CD4-positive, alpha-beta T cell treated with Interleukin-21 for 1 hour (primary cell): ENCODE measurements around the gene STC2.
"Not testable (repeated sequence)": the region's sequence is repeated elsewhere in the genome, so short reads cannot be mapped to it uniquely, and the experiment has no call there.

Experiments used
- DNase-seq: peaks from one replicate; pipeline ENCODE4 v3.0.0-alpha.2; 2020

Gene STC2

DNA sequence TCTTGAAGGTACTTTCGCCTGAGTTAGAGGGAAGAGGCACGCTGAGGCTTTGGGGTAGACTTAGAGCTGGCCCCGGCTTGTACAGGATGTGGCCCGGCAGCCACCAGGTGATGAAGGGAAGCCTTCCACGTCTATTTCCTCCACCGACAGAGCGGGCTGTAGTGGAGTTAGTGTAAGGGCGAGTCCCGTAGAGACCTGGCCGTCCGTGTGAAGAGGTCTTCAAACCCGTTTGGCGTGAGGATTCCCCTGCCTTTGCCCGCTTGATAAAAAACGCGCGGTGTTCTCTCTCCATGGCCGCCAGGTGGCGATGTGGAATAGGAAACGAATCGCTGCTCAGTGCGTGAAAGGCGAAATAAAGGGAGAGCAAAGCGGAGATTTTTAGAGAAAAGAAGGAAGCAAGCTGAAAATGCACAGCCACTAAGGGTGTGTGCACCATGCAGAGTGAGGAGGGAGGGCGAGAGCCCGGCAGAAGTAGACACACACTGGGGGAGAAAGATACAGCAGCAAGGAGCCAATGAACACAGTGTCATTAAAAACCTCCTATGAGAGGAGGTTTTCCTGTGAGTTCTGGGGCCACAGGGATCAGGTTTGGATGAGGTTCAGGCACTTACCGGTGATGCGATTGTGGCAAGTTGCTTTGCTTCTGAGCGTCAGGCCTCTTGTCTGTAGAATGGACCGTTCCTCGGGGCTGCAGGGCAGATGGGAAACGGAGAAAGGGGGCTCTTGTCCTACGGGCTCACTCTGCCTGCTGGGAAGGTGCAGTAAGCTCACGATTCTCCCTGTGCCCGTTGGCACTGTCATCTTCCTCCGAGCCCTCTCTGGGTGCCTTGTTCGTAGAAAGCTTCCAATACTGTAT is 34.2 kb downstream of the STC2 start:
- DNase-seq: peak; percentile 60

DNA sequence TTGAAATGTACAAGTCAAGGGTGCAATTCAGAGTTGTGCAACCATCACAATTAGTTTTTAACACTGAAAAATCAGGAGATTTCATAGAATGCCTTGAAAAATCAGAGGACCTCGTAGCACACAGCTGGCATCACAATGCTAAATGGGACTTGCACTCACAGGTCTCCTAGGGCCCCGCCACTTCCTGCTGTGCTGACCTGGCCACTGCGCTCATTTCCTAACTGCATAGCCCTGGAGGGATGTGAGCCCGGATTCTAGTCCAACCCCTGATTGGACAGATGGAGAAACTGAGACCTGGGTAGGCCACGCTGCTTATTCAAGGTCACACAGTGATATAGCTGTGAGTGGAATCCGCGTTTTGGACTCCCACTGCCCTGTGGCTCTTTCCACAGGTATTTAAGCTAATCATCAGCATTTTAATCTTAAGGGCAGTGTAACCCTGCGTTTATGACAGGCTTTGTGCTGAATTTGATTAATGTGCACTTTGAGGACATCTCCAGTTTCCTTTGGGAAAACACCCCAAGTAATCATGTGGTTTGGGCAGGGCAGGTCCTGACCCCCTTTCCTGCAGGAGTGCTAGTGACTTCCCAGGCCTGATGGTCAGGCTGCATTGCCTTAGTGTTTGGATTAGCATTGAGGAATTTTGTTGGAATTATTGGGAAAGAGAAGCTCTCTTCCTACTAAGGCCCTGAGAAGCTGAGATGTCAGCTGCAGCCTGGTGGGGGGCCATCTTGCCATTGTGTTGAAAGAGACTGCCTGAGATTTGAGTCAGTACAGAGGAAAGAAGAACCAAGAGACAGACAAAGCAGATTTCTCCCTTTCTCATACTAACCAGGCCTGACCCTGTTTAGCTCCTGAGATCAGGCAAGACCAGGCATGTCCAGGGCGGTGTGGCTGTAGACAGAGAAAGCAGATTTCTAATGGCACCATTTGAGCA is 36.2 kb downstream of the STC2 start:
- DNase-seq: no peak

DNA sequence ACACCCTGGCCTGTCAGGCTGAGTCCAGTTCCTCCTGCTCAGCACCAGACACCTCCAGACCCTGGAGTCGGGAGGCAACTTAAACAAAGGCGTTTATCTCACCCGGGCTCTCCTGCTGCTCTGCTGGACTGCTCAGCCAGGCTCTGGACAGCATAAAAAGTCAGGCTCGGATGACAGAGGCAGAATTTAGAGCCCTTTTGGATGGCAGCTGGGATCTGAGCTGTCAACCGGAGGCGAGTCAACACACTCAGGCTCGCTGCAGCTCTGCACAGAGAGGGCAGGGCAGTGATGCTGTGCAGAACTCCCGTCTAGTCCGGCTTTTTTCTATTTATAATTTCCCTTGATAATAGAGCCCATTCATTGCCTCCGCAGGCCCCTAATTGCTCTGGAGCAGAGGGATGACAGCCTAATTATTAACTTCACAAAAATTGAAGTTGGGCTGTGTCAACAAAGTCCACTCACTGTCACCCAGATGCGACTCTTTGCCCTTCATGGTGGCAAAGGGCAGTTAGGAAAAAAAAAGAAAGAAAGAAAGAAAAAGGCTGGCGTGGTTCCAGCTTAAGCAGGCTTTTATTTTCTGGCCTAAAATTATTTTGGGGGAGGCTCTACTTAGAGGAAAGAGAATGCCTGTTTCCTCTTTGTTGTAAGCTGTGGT is 37.6 kb downstream of the STC2 start:
- DNase-seq: no peak

DNA sequence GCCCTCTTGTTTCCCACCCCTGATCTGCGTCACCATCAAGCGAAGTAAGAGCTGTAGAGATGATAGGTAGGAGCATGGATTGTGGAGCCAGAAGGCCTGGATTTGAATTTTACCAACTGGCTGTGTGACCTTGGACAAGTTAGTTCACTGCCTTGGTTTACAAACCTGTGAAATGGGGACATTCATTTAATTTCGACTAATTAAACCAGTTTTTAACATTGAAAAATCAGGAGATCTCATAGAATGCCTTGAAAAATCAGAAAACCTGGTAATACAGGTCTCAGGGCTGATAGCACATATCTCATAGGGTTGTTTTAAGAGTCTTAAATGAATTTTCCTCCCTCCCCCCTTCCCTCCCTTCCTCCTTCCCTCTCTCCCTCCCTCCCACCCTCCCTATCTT is 38.8 kb downstream of the STC2 start:
- DNase-seq: no peak

- DNase-seq: no peak
These were observed 39.6 kb downstream of the STC2 start for GRCh38 chr5:173288632-173289031.

- no peak for DNase-seq
These were observed 41.1 kb downstream of the STC2 start for GRCh38 chr5:173287086-173287485.

DNA sequence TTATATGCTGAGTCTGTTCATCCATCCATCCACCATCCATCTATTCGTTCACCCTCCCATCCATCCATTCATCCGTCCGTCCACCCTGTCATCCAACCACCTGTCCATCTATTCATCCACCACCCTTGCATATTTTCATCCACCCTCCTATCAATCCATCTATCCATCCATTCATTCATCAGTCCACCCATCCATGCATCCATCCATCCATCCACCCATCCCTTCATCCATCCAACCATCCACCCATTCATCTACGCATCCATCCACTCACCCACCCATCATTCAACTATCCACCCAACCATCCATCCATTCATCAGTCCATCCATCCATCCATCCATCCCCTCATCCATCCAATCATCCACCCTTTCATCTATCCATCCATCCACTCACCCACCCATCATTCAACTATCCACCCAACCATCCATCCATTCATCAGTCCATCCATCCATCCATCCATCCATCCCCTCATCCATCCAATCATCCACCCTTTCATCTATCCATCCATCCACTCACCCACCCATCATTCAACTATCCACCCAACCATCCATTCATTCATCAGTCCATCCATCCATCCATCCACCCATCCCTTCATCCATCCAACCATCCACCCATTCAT is 43.8 kb downstream of the STC2 start:
- DNase-seq: not testable (repeated sequence)

GRCh38 chr5:173283318-173284288 is 44.6 kb downstream of the STC2 start:
- peak; percentile 64 for DNase-seq

DNA sequence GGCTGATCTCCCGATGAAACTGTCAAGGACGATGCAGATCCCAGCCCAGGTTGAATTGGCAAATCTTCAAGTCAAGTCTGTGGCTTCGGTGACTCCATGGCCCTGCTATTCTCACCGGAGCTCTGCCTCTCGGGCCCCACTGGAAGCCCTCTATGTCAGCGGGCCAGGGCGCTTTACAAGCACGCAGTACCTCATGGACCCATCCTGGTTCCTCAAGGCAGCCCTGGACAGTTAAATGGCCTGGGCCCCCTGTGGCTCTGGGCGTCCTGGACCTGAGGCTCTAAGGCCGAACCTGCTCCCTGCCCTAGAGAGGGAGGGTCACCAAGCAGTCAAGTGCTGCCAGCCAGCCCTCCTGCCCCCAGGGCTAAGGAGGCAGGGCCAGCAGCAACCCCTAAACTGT is 45.3 kb downstream of the STC2 start:
- DNase-seq: no peak

- no peak for DNase-seq
These were observed 46.3 kb downstream of the STC2 start for GRCh38 chr5:173281910-173282309.

GRCh38 chr5:173279166-173279565 is 49.0 kb downstream of the STC2 start:
- no peak for DNase-seq

DNA sequence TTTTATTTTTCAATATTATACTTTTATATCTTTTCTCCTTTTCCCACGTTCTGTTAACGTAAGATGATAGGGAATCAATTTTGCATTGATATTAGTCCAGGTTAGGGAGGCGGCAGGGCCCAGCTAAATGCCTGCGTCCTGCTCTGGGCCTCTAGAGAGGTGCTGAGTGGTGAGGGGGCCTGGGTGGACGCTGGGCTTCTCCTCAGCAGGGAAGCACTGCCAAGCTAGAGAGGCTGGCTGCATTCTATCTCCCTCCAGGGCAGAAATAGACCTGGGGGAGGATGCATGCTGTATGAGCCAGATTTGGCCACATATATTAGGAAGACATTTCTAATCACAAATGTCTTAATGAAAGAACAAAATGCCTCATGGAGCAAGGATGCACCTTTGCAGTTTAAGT is 49.6 kb downstream of the STC2 start:
- no peak for DNase-seq

- no peak for DNase-seq
These were observed 50.0 kb downstream of the STC2 start for GRCh38 chr5:173278172-173278571.

- no peak for DNase-seq
These were observed 53.4 kb downstream of the STC2 start for GRCh38 chr5:173274771-173275170.

DNA sequence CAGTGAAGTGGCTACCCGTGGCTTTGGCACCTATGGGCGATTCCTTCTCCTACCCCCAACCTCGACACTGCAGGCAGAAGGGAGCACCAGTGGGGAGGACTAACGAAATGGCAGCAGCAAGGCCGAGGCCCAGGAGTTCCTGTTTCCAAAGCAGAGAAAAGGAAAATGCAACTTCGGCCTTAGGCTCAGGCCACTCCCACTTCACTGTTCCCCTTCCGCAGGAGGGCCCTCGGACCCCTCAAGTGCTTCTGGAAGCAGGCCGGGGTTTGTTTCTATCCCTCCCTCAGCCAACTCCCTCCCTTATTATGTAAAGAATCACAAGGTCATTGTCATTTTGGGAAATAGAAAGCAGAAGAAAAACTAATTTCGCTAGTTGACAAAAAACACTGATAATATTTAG is 56.8 kb downstream of the STC2 start:
- DNase-seq: no peak

GRCh38 chr5:173268750-173269432 is 59.3 kb downstream of the STC2 start:
- DNase-seq: no peak

- no peak for DNase-seq
These were observed 62.8 kb downstream of the STC2 start for GRCh38 chr5:173265433-173265832.
